HL-60 (cell line): ENCODE data around the gene CREB5.

Experiments used
- POLR2AphosphoS5 ChIP-seq: IDR thresholded peaks from 2 replicates; pipeline ENCODE4 v1.6.1; 2012; ENCODE audit warnings: low read depth
- REST ChIP-seq: IDR thresholded peaks from 2 replicates; pipeline ENCODE4 v1.6.1; 2012; ENCODE audit warnings: low read depth; ENCODE audit not compliant: insufficient replicate concordance

DNA sequence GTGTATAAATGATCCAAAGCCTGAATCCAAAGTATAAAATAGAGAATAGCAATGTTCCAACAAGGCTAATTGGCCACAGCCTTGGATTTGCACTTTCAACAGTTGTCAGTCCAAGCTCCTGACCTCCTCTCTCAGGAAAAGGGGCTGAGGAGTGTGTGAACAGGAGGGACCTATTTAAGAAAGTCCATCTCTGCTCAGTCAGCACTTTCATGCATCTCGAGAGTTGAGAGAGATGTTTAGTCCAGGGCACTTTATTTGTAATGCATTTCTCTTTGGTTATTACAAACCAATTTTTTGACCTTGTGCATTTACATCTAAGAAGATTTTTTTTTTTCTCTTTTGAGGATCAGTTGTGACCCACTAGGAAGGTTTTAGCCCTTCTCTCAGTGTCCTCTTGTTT is 244.2 kb downstream of the CREB5 start:
- no peak for TF ChIP-seq POLR2AphosphoS5
- no peak for TF ChIP-seq REST
